Measurements from ENCODE around the gene SLC7A14. TPM values are rescaled to one million over a fixed set of nuclear protein-coding genes. Genes with fewer than 3 reads are reported as not detected.

The SLC7A14 gene
- total RNA-seq, 4 donors from 2014 or later, result not detected

- H3K4me3 ChIP-seq (ENCODE audit: low read depth, poor library complexity, severe bottlenecking), result no peak overlapping the region
- DNase-seq (ENCODE audit: low spot score in 2 of 2), result no peak
- TF ChIP-seq POLR2A (IDR thresholded peaks at IDR 0.05) (no peak), CTCF (IDR thresholded peaks at IDR 0.05) (no peak)
- WGBS, 2 donors, result 61 to 64% methylated on average over 9 of the region's 9 CpGs
- intact Hi-C loops (cut with DNase I; ENCODE audit: low total_unique reads), result no loop called here
Measured at GRCh38 chr3:170470063-170471016, 115.5 kb downstream of the SLC7A14 start.

- intact Hi-C loops (cut with DNase I; ENCODE audit: low total_unique reads), result no loop called here
- WGBS, 2 donors, result 46 to 58% methylated on average over 5 of the region's 5 CpGs
- DNase-seq (ENCODE audit: low spot score in 2 of 2), result no peak
Measured at GRCh38 chr3:170469151-170470062, 116.5 kb downstream of the SLC7A14 start.

GRCh38 chr3:170467571-170468147 is 118.2 kb downstream of the SLC7A14 start:
- TF ChIP-seq CTCF (IDR thresholded peaks at IDR 0.05), result no peak
- no peak for TF ChIP-seq POLR2A (IDR thresholded peaks at IDR 0.05)
- H3K4me3 ChIP-seq (ENCODE audit: low read depth, poor library complexity, severe bottlenecking), result no peak overlapping the region
- no peak for DNase-seq (ENCODE audit: low spot score in 2 of 2)
- WGBS, 2 donors, result 65 to 74% methylated on average over 7 of the region's 7 CpGs
- intact Hi-C loops (cut with DNase I; ENCODE audit: low total_unique reads), result no loop called here

More at GRCh38 chr3:170469151-170470062, 116.5 kb downstream of the SLC7A14 start:
- no peak overlapping the region for H3K4me3 ChIP-seq (ENCODE audit: low read depth, poor library complexity, severe bottlenecking)
- TF ChIP-seq CTCF (IDR thresholded peaks at IDR 0.05) (no peak), POLR2A (IDR thresholded peaks at IDR 0.05) (no peak)

- intact Hi-C loops (cut with DNase I; ENCODE audit: low total_unique reads), result no loop called here
- no peak for DNase-seq (ENCODE audit: low spot score in 2 of 2)
- H3K4me3 ChIP-seq (ENCODE audit: low read depth, poor library complexity, severe bottlenecking), result no peak overlapping the region
- 83 to 87% methylated on average over 14 of the region's 14 CpGs for WGBS, 2 donors
- no peak for TF ChIP-seq POLR2A (IDR thresholded peaks at IDR 0.05)
- TF ChIP-seq CTCF (IDR thresholded peaks at IDR 0.05), result no peak
Measured at GRCh38 chr3:170467007-170467406, 118.9 kb downstream of the SLC7A14 start.

GRCh38 chr3:170465955-170466354 is 119.9 kb downstream of the SLC7A14 start:
- DNase-seq (ENCODE audit: low spot score in 2 of 2), result no peak
- TF ChIP-seq POLR2A (IDR thresholded peaks at IDR 0.05) (no peak), CTCF (IDR thresholded peaks at IDR 0.05) (no peak)
- H3K4me3 ChIP-seq (ENCODE audit: low read depth, poor library complexity, severe bottlenecking), result no peak overlapping the region
- 55 to 71% methylated on average over 3 of the region's 3 CpGs for WGBS, 2 donors
- intact Hi-C loops (cut with DNase I; ENCODE audit: low total_unique reads), result no loop called here
